ENCODE data around the gene NBEA.

- no peak for TF ChIP-seq POLR2AphosphoS5 (IDR thresholded peaks at IDR 0.05)
- no peak for TF ChIP-seq POLR2A (IDR thresholded peaks at IDR 0.05)
- no peak for TF ChIP-seq CTCF (IDR thresholded peaks at IDR 0.05)
- TF ChIP-seq EP300 (IDR thresholded peaks at IDR 0.05) = no peak
Measured at GRCh38 chr13:35502456-35502855, 560.4 kb downstream of the NBEA start.

Data from stomach (tissue), 4 donors.